ENCODE data around the gene SLC39A11. TPM values are rescaled to one million over a fixed set of nuclear protein-coding genes. Genes with fewer than 3 reads are reported as not detected.

The SLC39A11 gene
- total and polyA plus RNA-seq, 8 donors: 5.2 to 62.0 (median 12.9) TPM

DNA sequence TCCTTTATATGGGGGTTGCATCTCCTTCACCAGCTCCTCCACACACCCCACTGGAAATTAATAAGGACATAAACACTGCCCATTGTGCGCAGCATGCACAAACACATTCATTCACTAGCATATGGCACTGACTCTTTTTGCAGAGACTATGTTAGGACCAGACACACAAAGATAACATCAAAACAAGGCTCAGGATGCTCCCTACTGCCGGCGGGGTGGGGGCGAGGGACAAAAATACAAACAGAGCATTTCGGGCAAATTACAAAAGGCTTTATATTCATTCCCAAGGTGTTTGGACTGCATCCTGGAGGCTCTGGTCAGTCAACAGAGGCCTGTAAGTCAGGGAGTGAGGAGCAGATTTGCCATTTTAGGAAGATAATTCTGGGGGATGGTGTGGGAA lies 299.7 kb downstream of the SLC39A11 start:
- WGBS, 5 donors: 79 to 93% (median 91%) methylated on average over 5 of the region's 5 CpGs
- H3K27me3 ChIP-seq: no peaks in the 10 kb centered on the region
- TF ChIP-seq, protein P1, sequence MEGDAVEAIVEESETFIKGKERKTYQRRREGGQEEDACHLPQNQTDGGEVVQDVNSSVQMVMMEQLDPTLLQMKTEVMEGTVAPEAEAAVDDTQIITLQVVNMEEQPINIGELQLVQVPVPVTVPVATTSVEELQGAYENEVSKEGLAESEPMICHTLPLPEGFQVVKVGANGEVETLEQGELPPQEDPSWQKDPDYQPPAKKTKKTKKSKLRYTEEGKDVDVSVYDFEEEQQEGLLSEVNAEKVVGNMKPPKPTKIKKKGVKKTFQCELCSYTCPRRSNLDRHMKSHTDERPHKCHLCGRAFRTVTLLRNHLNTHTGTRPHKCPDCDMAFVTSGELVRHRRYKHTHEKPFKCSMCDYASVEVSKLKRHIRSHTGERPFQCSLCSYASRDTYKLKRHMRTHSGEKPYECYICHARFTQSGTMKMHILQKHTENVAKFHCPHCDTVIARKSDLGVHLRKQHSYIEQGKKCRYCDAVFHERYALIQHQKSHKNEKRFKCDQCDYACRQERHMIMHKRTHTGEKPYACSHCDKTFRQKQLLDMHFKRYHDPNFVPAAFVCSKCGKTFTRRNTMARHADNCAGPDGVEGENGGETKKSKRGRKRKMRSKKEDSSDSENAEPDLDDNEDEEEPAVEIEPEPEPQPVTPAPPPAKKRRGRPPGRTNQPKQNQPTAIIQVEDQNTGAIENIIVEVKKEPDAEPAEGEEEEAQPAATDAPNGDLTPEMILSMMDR (IDR thresholded peaks at IDR 0.05): no peak
- TF ChIP-seq POLR2A (IDR thresholded peaks at IDR 0.05): no peak
- no peak for TF ChIP-seq POLR2AphosphoS5 (IDR thresholded peaks at IDR 0.05)
- no peak for TF ChIP-seq EP300 (IDR thresholded peaks at IDR 0.05)

DNA sequence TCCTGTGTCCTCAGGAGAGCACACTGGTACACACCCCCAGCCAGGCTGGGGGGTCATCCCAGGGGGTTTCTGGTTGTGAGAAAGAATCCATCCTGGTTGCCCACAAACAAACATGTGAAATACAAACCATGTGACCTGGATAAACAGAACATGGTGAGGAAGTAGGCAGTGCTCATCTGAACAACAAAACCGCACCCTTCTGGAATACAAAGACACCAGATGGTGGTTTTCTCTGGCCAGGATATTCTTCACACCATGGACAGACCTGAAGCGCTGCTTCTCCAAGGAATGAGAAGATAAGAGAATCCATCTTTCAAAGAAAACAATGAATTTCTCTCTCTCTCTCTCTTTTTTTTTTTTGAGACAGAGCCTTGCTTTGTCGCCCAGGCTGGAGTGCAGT lies 302.3 kb downstream of the SLC39A11 start:
- no peak for TF ChIP-seq EP300 (IDR thresholded peaks at IDR 0.05)
- intact Hi-C loops (cut with DNase I; ENCODE audit: low total_unique reads): no loop called here
- WGBS, 5 donors: 93 to 99% (median 94%) methylated on average over 3 of the region's 3 CpGs

More for the DNA sequence above, 299.7 kb downstream of the SLC39A11 start:
- peaks cover 0 to 53% (median 36%) of the 10 kb centered on the region in 4 donors for H3K9me3 ChIP-seq
- no peak for DNase-seq
- no peak overlapping the region for H3K27ac ChIP-seq
- H3K36me3 ChIP-seq: peaks cover 4 to 58% (median 26%) of the 10 kb centered on the region in 4 donors
- intact Hi-C loops (cut with DNase I; ENCODE audit: low total_unique reads): no loop called here
- H3K4me3 ChIP-seq: no peak overlapping the region
- H3K4me1 ChIP-seq: no peaks in the 10 kb centered on the region

DNA sequence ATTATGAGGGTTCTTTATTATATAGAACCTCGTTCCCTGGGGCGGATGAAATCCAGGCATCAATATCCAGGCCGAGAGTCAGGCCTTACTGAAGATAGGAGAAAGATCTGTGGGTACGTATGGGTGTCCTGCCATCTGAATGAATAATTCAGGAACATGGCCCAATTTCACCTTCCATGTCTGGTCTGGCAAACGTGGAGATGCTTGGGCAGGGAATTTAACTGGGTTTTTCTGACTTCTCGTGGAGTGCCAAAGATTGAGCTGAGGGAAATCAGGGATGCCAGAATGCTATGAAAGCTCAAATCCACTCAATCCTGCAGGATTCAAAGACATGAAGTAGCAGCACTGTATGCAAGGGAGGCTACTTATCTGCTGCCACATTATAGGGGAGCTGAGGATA lies 302.8 kb downstream of the SLC39A11 start:
- H3K4me1 ChIP-seq: no peaks in the 10 kb centered on the region
- H3K9me3 ChIP-seq: peaks cover 0 to 37% (median 23%) of the 10 kb centered on the region in 4 donors
- TF ChIP-seq POLR2AphosphoS5 (IDR thresholded peaks at IDR 0.05) (no peak), EP300 (IDR thresholded peaks at IDR 0.05) (no peak), POLR2A (IDR thresholded peaks at IDR 0.05) (no peak)
- TF ChIP-seq, protein P1 (IDR thresholded peaks at IDR 0.05): no peak
- no peak overlapping the region for H3K4me3 ChIP-seq
- H3K36me3 ChIP-seq: peaks cover 0 to 36% (median 22%) of the 10 kb centered on the region in 4 donors
- no peak for DNase-seq
- no peak overlapping the region for H3K27ac ChIP-seq
- no peaks in the 10 kb centered on the region for H3K27me3 ChIP-seq
- WGBS, 5 donors: 89 to 95% (median 94%) methylated on average over 6 of the region's 6 CpGs
- intact Hi-C loops (cut with DNase I; ENCODE audit: low total_unique reads): no loop called here

More for the DNA sequence above, 302.3 kb downstream of the SLC39A11 start:
- Histone ChIP-seq H3K9me3 (peaks cover 0 to 42% (median 27%) of the 10 kb centered on the region in 4 donors), H3K4me1 (no peaks in the 10 kb centered on the region), H3K27ac (no peak overlapping the region), H3K36me3 (peaks cover 3 to 40% (median 24%) of the 10 kb centered on the region in 4 donors), H3K4me3 (no peak overlapping the region), H3K27me3 (no peaks in the 10 kb centered on the region)
- DNase-seq: no peak

DNA sequence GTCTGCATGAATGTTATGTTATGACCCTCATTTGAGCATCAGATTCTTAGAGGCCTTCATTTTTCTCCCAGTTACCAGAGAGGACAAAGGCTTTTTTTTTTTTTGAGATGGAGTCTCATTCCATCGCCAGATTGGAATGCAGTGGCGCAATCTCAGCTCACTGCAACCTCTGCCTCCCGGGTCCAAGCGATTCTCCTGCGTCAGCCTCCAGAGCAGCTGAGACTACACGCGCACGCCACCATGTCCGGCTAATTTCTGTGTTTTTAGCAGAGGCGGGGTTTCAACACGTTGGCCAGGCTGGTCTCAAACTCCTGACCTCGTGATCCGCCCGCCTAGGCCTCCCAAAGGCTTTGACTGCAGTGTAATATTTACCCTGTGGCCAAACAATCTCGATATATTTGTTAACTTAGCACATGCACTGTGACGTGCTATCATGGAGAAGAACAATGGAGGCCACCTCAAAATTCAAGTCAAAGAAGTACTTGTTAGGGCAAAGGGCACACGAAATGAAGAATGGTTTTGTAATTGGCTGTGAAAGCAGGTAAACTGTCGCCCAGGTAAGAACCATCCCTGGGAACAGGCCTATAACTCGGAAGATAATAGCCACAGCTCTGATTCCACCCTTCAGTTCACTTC lies 303.4 kb downstream of the SLC39A11 start:
- Histone ChIP-seq H3K4me1 (no peaks in the 10 kb centered on the region), H3K4me3 (no peak overlapping the region), H3K27ac (no peak overlapping the region), H3K27me3 (no peaks in the 10 kb centered on the region), H3K36me3 (peaks cover 0 to 29% (median 18%) of the 10 kb centered on the region in 4 donors), H3K9me3 (peaks cover 0 to 30% (median 17%) of the 10 kb centered on the region in 4 donors)
- TF ChIP-seq POLR2AphosphoS5 (IDR thresholded peaks at IDR 0.05): no peak
- no peak for TF ChIP-seq POLR2A (IDR thresholded peaks at IDR 0.05)
- DNase-seq: no peak
- 84 to 89% (median 87%) methylated on average over 19 of the region's 19 CpGs for WGBS, 5 donors
- intact Hi-C loops (cut with DNase I; ENCODE audit: low total_unique reads): no loop called here

DNA sequence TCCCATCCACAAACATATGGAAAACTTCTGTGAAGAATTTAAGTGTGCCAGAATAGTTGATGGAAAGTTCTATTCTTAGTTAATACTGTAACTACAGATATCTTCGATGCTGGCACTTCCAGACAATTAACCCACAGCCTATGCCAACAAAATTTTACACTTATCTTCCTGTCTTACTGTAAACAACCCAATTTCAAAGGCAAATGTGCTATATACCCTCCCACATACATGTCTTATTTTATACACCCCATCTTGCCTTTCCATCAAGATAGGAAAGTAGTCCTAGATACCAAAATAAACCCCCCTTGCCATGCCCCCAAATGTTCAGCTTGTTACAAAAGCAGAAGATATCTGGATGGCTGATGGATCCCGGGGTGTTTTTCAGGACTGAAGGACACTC lies 306.3 kb downstream of the SLC39A11 start:
- H3K36me3 ChIP-seq: peaks cover 0 to under 1% (median 0%) of the 10 kb centered on the region in 4 donors
- H3K4me3 ChIP-seq: no peak overlapping the region
- H3K27ac ChIP-seq: no peak overlapping the region
- intact Hi-C loops (cut with DNase I; ENCODE audit: low total_unique reads): no loop called here
- 60 to 67% (median 62%) methylated on average over 2 of the region's 2 CpGs for WGBS, 5 donors
- no peaks in the 10 kb centered on the region for H3K27me3 ChIP-seq
- no peaks in the 10 kb centered on the region for H3K4me1 ChIP-seq
- TF ChIP-seq POLR2AphosphoS5 (IDR thresholded peaks at IDR 0.05) (no peak), EP300 (IDR thresholded peaks at IDR 0.05) (no peak), POLR2A (IDR thresholded peaks at IDR 0.05) (no peak)
- TF ChIP-seq, protein P1 (IDR thresholded peaks at IDR 0.05): no peak
- H3K9me3 ChIP-seq: peaks cover 0 to 4% (median 0%) of the 10 kb centered on the region in 4 donors
- no peak for DNase-seq
